Measurements from ENCODE around the gene CLIC1.
A peak's percentile ranks its signal among the peaks of the same experiment; 100 is the strongest.

Gene CLIC1

GRCh38 chr6:31737991-31738979, 2.0 kb upstream of the CLIC1 start (continued):
- no peak for TF ChIP-seq ZNF266 (tag by site-specific recombination; IDR thresholded peaks at IDR 0.05; ENCODE audit: low read depth)
- no peak for TF ChIP-seq ZNF280D (tag by site-specific recombination; IDR thresholded peaks at IDR 0.05)
- no peak for TF ChIP-seq ELK4 (IDR thresholded peaks at IDR 0.05; ENCODE audit: borderline replicate concordance, low read depth, low read length)
- no peak for TF ChIP-seq AEBP2 (tag by site-specific recombination; IDR thresholded peaks at IDR 0.05; ENCODE audit: borderline replicate concordance)
- TF ChIP-seq ZNF488 (tag by site-specific recombination; IDR thresholded peaks at IDR 0.05) = no peak
- no peak for TF ChIP-seq ZNF248 (tag by site-specific recombination; IDR thresholded peaks at IDR 0.05)
- peak; percentile 47 for TF ChIP-seq ZIC2 (tag by site-specific recombination; IDR thresholded peaks at IDR 0.05)
- TF ChIP-seq ZNF138 (tag by site-specific recombination; IDR thresholded peaks at IDR 0.05; ENCODE audit: borderline replicate concordance) = no peak
- no peak for TF ChIP-seq ZNF221 (tag by site-specific recombination; IDR thresholded peaks at IDR 0.05; ENCODE audit: borderline replicate concordance)
- TF ChIP-seq ZNF10 (tag by site-specific recombination; IDR thresholded peaks at IDR 0.05) = peak; percentile 90

- peaks cover 35% of the 10 kb centered on the region for H3K4me1 ChIP-seq (ENCODE audit: control insufficient read depth, insufficient read depth, low read length)
- H3K27ac ChIP-seq (ENCODE audit: extremely low read depth, low read depth, low read length) = peak overlapping the region; percentile 63
- no peaks in the 10 kb centered on the region for H3K9me3 ChIP-seq (ENCODE audit: control insufficient read depth, insufficient read depth, low read depth, low read length)
- POLR2A ChIA-PET = interaction anchor here (0.7 to 6.8 kb wide), 13 partner anchors 8 to 107 kb away, joined by 3 to 102 read pairs (median 8); partner anchors contain the start of genes ABHD16A, DDAH2, HSPA1A and HSPA1B
- CTCF ChIA-PET = interaction anchor here (0.6 to 4.7 kb wide), 12 partner anchors 32 to 229 kb away, joined by 3 to 39 read pairs (median 4); partner anchors contain the start of genes GPANK1, LY6G5C, VARS1 and VWA7
- peaks cover 14 to 36% of the 10 kb centered on the region in 2 experiments; a peak in 2 of 3 replicates for H3K36me3 ChIP-seq (ENCODE audit: control insufficient read depth in 2 of 2, insufficient read depth in 1 of 2, low read length in 2 of 2)
- no peak overlapping the region for H3K4me3 ChIP-seq (ENCODE audit: low read depth, low read length)
- TF ChIP-seq ZBTB7A (tag by site-specific recombination; IDR thresholded peaks at IDR 0.05; ENCODE audit: low read depth) (0 out of 2 replicates have a peak, but pooled peaks have one; percentile 39), ZNF214 (tag by site-specific recombination; IDR thresholded peaks at IDR 0.05; ENCODE audit: borderline replicate concordance) (no peak), ZNF132 (tag by site-specific recombination; IDR thresholded peaks at IDR 0.05; ENCODE audit: borderline replicate concordance) (no peak), SP3 (tag by site-specific recombination; IDR thresholded peaks at IDR 0.05) (0 out of 2 replicates have a peak, but pooled peaks have one; percentile 6), ZNF391 (tag by site-specific recombination; IDR thresholded peaks at IDR 0.05; ENCODE audit: borderline replicate concordance, low read depth) (0 out of 2 replicates have a peak, but pooled peaks have one; percentile 31), ZNF521 (tag by site-specific recombination; IDR thresholded peaks at IDR 0.05) (no peak), ZNF24 (tag by site-specific recombination; IDR thresholded peaks at IDR 0.05) (0 out of 2 replicates have a peak, but pooled peaks have one; percentile 11), ZNF266 (tag by site-specific recombination; IDR thresholded peaks at IDR 0.05; ENCODE audit: low read depth) (no peak), SALL2 (tag by site-specific recombination; IDR thresholded peaks at IDR 0.05; ENCODE audit: borderline replicate concordance) (no peak), ZNF654 (tag by site-specific recombination; IDR thresholded peaks at IDR 0.05; ENCODE audit: low read depth) (no peak), MEIS1 (CRISPR knock-in tag; IDR thresholded peaks at IDR 0.05; ENCODE audit: borderline replicate concordance) (no peak), ZNF362 (tag by site-specific recombination; IDR thresholded peaks at IDR 0.05) (0 out of 2 replicates have a peak, but pooled peaks have one; percentile 43), ZNF596 (tag by site-specific recombination; IDR thresholded peaks at IDR 0.05) (no peak), KLF10 (tag by site-specific recombination; IDR thresholded peaks at IDR 0.05) (0 out of 2 replicates have a peak, but pooled peaks have one; percentile 13)
These were observed 1.1 kb upstream of the CLIC1 start for GRCh38 chr6:31737315-31737990.

Measured in HEK293 (cell line).